Tibial nerve (tissue), 4 donors: ENCODE data around the gene PPFIBP2. TPM values are rescaled to one million over a fixed set of nuclear protein-coding genes. Genes with fewer than 3 reads are reported as not detected.
A peak's percentile ranks its signal among the peaks of the same experiment; 100 is the strongest.

Experiments
- DNase-seq, 2 donors: peaks; one replicate each; pipeline ENCODE4 v3.0.0-alpha.2; 2019; ENCODE audit warnings: low spot score in 2 of 2
- H3K27ac ChIP-seq, 4 donors: fragments of 200-600 bp; sonication (generic) in 3 of 4; one replicate each; pipeline ENCODE4 v1.5.1; 2017 to 2019; ENCODE audit warnings: mild to moderate bottlenecking in 1 of 4
- H3K27me3 ChIP-seq, 2 donors: fragments of 200-600 bp; sonication (generic) in 1 of 2; one replicate each; pipeline versions ENCODE4 v1.5.1 to v1.6.0; 2017 to 2019
- H3K36me3 ChIP-seq, 3 donors: fragments of 200-600 bp; sonication (generic); one replicate each; pipeline ENCODE4 v1.5.1; 2018 to 2019
- H3K4me1 ChIP-seq, 4 donors: fragments of 200-600 bp; sonication (generic) in 3 of 4; one replicate each; pipeline ENCODE4 v1.5.1; 2017 to 2019
- H3K4me3 ChIP-seq, 4 donors: fragments of 200-600 bp; sonication (generic) in 3 of 4; one replicate each; pipeline ENCODE4 v1.5.1; 2017 to 2019; ENCODE audit warnings: mild to moderate bottlenecking in 1 of 4, moderate library complexity in 1 of 4
- H3K9me3 ChIP-seq, 4 donors: fragments of 200-600 bp; sonication (generic) in 3 of 4; one replicate each; pipeline ENCODE4 v1.5.1; 2017 to 2019
- EP300 ChIP-seq, 2 donors: sonication (generic); formaldehyde crosslinking; IDR thresholded peaks; one replicate each; pipeline ENCODE4 v1.6.1; 2017; ENCODE audit warnings: antibody characterized with exemption in 2 of 2, mild to moderate bottlenecking in 1 of 2
- POLR2A ChIP-seq, 2 donors: fragments of 450-650 bp; IDR thresholded peaks; one replicate each; pipeline ENCODE4 v1.6.1; 2017; ENCODE audit warnings: antibody characterized with exemption in 2 of 2, mild to moderate bottlenecking in 2 of 2, moderate library complexity in 2 of 2
- WGBS, 2 donors: methylation state at CpG; one replicate each; pipeline ENCODE4 v1.1.5; 2018; 5-methylcytosine and 5-hydroxymethylcytosine counted together
- total RNA-seq, 4 donors: library from RNA; depleted of rRNA; stranded (reverse); fragments of >200 nt; gene quantifications; one replicate each; pipeline ENCODE4 v1.1.0, GENCODE V29; 2016
- TF ChIP-seq, protein P1 (sequence below), 5 experiments: fragments of 200-600 bp in 3 of 5; fragments of 450-650 bp in 2 of 5; sonication (generic) in 3 of 5; IDR thresholded peaks; one replicate each; pipeline ENCODE4 v1.5.1; 2016 to 2019; ENCODE audit warnings: antibody characterized with exemption in 5 of 5, mild to moderate bottlenecking in 3 of 5, moderate library complexity in 2 of 5

The PPFIBP2 gene
- total RNA-seq, 4 donors from 2014 or later = 19.8 to 110 (median 29.2) TPM

DNA sequence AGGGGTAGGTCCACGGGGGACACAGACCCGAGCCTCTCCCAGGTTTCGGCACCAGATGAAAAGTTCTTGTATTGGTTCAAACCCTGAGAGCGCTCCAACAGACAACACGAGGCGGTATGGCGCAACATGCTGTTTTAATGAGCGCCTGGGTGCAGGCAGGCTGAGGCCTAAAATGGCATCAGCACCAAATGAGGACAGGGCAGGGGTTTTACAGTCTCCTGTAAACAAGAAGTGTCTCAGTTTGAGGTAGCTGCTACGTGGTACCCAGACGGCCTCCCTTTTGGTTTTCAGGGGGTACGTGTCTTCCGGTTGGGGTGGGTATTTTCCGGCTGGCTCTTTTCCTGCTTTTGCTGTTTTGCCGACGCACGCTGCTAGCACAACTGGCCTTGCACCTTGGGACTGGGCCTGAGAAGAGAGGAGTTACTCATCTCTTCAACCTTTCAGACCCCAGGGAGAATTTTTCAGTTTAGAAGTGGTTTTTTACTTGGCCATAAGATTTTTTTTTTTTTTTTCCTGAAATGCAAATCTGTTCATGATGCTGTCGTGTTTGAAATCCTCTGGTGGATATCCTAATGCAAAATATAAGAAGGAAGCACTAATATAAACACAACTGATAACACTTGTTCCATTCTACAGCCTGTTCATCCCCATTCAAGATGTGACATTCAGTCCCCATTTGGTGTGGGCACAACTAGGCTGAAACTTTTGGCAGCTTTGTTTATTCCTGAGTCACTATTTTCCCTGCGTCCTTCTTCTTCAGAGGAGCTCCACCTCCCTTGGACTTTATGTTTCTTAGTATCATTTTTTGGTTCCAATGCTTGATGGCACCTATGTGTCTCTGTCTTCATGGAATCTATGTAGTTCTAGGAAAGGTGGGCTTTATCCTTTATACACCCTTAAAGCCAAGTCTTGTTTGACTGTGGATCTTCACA, 6.5 kb downstream of the PPFIBP2 start:
- Histone ChIP-seq H3K36me3 (no peaks in the 10 kb centered on the region), H3K27me3 (no peaks in the 10 kb centered on the region), H3K27ac (peak overlapping the region; percentile 51 to 87 (median 70)), H3K9me3 (no peaks in the 10 kb centered on the region), H3K4me1 (peaks cover 0 to 50% (median 44%) of the 10 kb centered on the region in 4 donors), H3K4me3 (no peak overlapping the region)
- TF ChIP-seq EP300 (IDR thresholded peaks at IDR 0.05) (no peak), POLR2A (IDR thresholded peaks at IDR 0.05) (no peak)
- TF ChIP-seq, protein P1, sequence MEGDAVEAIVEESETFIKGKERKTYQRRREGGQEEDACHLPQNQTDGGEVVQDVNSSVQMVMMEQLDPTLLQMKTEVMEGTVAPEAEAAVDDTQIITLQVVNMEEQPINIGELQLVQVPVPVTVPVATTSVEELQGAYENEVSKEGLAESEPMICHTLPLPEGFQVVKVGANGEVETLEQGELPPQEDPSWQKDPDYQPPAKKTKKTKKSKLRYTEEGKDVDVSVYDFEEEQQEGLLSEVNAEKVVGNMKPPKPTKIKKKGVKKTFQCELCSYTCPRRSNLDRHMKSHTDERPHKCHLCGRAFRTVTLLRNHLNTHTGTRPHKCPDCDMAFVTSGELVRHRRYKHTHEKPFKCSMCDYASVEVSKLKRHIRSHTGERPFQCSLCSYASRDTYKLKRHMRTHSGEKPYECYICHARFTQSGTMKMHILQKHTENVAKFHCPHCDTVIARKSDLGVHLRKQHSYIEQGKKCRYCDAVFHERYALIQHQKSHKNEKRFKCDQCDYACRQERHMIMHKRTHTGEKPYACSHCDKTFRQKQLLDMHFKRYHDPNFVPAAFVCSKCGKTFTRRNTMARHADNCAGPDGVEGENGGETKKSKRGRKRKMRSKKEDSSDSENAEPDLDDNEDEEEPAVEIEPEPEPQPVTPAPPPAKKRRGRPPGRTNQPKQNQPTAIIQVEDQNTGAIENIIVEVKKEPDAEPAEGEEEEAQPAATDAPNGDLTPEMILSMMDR (IDR thresholded peaks at IDR 0.05) = no peak
- 64 to 77% methylated on average over 18 of the region's 18 CpGs for WGBS, 2 donors
- DNase-seq = no peak

DNA sequence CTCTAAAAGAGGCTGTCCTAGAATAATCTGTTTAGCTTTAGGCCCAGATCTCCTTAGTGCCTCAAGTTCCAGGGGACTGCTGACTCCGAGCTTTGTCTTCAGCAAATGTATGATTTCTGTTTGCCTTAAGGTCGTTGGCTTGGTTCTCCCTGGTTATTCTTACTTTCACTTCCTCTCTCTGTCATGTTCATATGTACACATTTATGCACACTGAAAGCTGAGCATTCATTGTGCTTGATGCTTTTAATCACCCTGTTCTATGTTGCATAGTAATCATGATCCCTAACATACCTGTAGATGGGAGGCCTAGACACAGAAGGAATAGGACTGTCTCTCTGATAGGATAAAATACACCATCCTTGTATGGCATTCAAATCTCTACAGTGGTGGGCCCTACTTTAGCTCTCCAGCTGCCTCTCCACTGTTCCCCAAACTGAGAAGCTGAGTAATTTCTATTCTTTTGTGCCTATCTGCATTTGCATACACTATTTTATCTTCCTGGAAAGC, 7.2 kb downstream of the PPFIBP2 start:
- peak overlapping the region; percentile 51 to 87 (median 70) for H3K27ac ChIP-seq
- H3K4me1 ChIP-seq = peaks cover 0 to 50% (median 44%) of the 10 kb centered on the region in 4 donors
- no peak for DNase-seq
- TF ChIP-seq EP300 (IDR thresholded peaks at IDR 0.05) = no peak
- TF ChIP-seq, protein P1 (IDR thresholded peaks at IDR 0.05) = no peak
- no peak for TF ChIP-seq POLR2A (IDR thresholded peaks at IDR 0.05)
- H3K9me3 ChIP-seq = no peaks in the 10 kb centered on the region
- H3K36me3 ChIP-seq = no peaks in the 10 kb centered on the region
- H3K4me3 ChIP-seq = no peak overlapping the region
- 0 to 32% methylated on average over 2 of the region's 2 CpGs for WGBS, 2 donors
- no peaks in the 10 kb centered on the region for H3K27me3 ChIP-seq

DNA sequence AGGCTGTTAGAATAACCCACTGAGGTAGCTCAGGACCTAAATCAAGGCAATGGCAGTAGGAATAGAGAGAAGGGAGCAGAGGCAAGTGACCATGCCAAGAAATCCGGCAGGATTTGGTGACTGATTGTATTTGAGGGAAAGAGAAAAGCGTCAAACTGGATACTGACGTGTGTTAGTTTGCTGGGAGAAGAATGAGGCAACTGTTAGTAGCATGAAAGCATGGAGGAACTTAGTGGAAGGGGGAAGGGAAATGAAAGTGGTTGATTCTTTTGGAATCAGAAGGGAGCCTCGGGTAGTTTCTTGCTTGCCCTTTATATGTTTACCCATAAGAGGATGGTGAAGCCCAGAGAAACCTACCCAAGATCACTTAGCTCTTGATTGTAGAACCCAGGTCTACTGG, 8.3 kb downstream of the PPFIBP2 start:
- 30 to 42% methylated on average over 4 of the region's 4 CpGs for WGBS, 2 donors
- H3K27me3 ChIP-seq = no peaks in the 10 kb centered on the region
- no peaks in the 10 kb centered on the region for H3K36me3 ChIP-seq
- DNase-seq = no peak
- peak overlapping the region; percentile 51 to 87 (median 70) for H3K27ac ChIP-seq
- H3K9me3 ChIP-seq = no peaks in the 10 kb centered on the region
- H3K4me3 ChIP-seq = no peak overlapping the region
- peaks cover 0 to 50% (median 44%) of the 10 kb centered on the region in 4 donors for H3K4me1 ChIP-seq
- TF ChIP-seq, protein P1 (IDR thresholded peaks at IDR 0.05) = no peak
- TF ChIP-seq EP300 (IDR thresholded peaks at IDR 0.05) = peak in 1 of 2 donors; percentile 52
- TF ChIP-seq POLR2A (IDR thresholded peaks at IDR 0.05) = peak in 1 of 2 donors; percentile 28

DNA sequence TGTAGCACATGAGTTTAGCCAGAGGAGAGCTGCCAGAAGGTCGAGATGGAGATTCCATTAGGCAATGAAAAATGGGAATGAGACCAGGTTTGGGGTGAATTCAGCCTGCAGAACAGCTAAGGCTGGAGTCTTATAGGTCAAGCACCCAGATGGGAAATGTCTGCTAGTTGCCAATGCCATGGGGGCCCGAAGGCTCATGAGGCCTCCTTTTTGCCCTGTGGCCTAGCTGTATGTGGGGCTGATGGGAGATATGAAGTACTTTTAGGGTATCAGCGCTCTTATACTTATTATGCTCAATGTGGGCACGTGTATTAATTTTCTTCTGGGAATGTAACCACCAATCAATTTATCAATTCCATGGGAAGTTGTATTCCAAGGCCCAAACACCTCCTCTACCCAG, 8.7 kb downstream of the PPFIBP2 start:
- TF ChIP-seq EP300 (IDR thresholded peaks at IDR 0.05) (no peak), POLR2A (IDR thresholded peaks at IDR 0.05) (no peak)
- TF ChIP-seq, protein P1 (IDR thresholded peaks at IDR 0.05) = no peak
- 90 to 92% methylated on average over 4 of the region's 4 CpGs for WGBS, 2 donors
- no peaks in the 10 kb centered on the region for H3K27me3 ChIP-seq
- H3K9me3 ChIP-seq = no peaks in the 10 kb centered on the region
- DNase-seq = no peak
- peaks cover 0 to 50% (median 44%) of the 10 kb centered on the region in 4 donors for H3K4me1 ChIP-seq
- no peak overlapping the region for H3K4me3 ChIP-seq
- H3K27ac ChIP-seq = peak overlapping the region; percentile 51 to 87 (median 70)
- H3K36me3 ChIP-seq = no peaks in the 10 kb centered on the region
